Liver (tissue), 9 donors: ENCODE measurements around the gene JPH3. TPM values are rescaled to one million over a fixed set of nuclear protein-coding genes. Genes with fewer than 3 reads are reported as not detected.

Source experiments
- DNase-seq: peaks from one replicate; pipeline ENCODE4 v3.0.0-alpha.2; 2017; ENCODE audit warnings: low spot score
- H3K27ac ChIP-seq, 2 donors: one replicate each; pipeline ENCODE4 v1.7.0; 2013; ENCODE audit warnings: inconsistent platforms in 2 of 2, low read length in 2 of 2, control low read depth in 1 of 2, low read depth in 1 of 2, mild to moderate bottlenecking in 1 of 2
- H3K27me3 ChIP-seq, 4 donors: one replicate each; pipeline versions ENCODE4 v1.6.1 to v1.7.0; 2013; ENCODE audit warnings: low read length in 3 of 4, inconsistent platforms in 1 of 4, mild to moderate bottlenecking in 1 of 4, moderate library complexity in 1 of 4; ENCODE audit not compliant: control insufficient read depth in 4 of 4, insufficient read depth in 4 of 4
- H3K36me3 ChIP-seq, 4 donors: one replicate each; pipeline versions ENCODE4 v1.6.1 to v1.7.0; 2013; ENCODE audit warnings: low read length in 3 of 4, mild to moderate bottlenecking in 3 of 4, low read depth in 1 of 4, moderate library complexity in 1 of 4; ENCODE audit not compliant: control insufficient read depth in 4 of 4, insufficient read depth in 3 of 4
- H3K4me1 ChIP-seq, 4 donors: one replicate each; pipeline versions ENCODE4 v1.6.1 to v1.7.0; 2013; ENCODE audit warnings: low read length in 3 of 4, mild to moderate bottlenecking in 3 of 4, moderate library complexity in 1 of 4; ENCODE audit not compliant: control insufficient read depth in 4 of 4, insufficient read depth in 4 of 4
- H3K4me3 ChIP-seq, 3 donors: one replicate each; pipeline versions ENCODE4 v1.6.1 to v1.7.0; 2013; ENCODE audit warnings: low read length in 3 of 3, control low read depth in 1 of 3, low read depth in 1 of 3, mild to moderate bottlenecking in 1 of 3
- H3K9ac ChIP-seq, 2 donors: one replicate each; pipeline ENCODE4 v1.7.0; 2013; ENCODE audit warnings: low read length in 2 of 2, mild to moderate bottlenecking in 2 of 2, moderate library complexity in 2 of 2, control low read depth in 1 of 2, low read depth in 1 of 2
- H3K9me3 ChIP-seq, 4 donors: one replicate each; pipeline versions ENCODE4 v1.6.1 to v1.7.0; 2013; ENCODE audit warnings: low read length in 3 of 4; ENCODE audit not compliant: control insufficient read depth in 4 of 4
- ATF3 ChIP-seq: IDR thresholded peaks from 2 replicates; pipeline ENCODE4 v1.6.1; 2016; ENCODE audit warnings: antibody characterized with exemption
- CTCF ChIP-seq: fragments of 150-350 bp; IDR thresholded peaks from 2 replicates; pipeline ENCODE4 v1.5.1; 2017; ENCODE audit warnings: improper control_type of control experiment, low read depth, low read length; ENCODE audit not compliant: missing input control
- EGR1 ChIP-seq, 2 donors: IDR thresholded peaks; 2 replicates each; pipeline ENCODE4 v1.6.1; 2016 to 2018; ENCODE audit warnings: antibody characterized with exemption in 2 of 2, low read depth in 2 of 2
- FOXA2 ChIP-seq: IDR thresholded peaks from 2 replicates; pipeline ENCODE4 v1.6.1; 2016; ENCODE audit warnings: antibody characterized with exemption
- HNF4A ChIP-seq, 2 donors: conservative IDR thresholded peaks; 2 replicates each; pipeline ENCODE4 v1.6.1; 2016; ENCODE audit warnings: antibody characterized with exemption in 2 of 2, mild to moderate bottlenecking in 2 of 2
- HNF4G ChIP-seq: IDR thresholded peaks from 2 replicates; pipeline ENCODE4 v1.6.1; 2016; ENCODE audit warnings: antibody characterized with exemption
- JUND ChIP-seq, 2 donors: IDR thresholded peaks; 2 replicates each; pipeline ENCODE4 v1.6.1; 2016; ENCODE audit warnings: antibody characterized with exemption in 2 of 2
- MAX ChIP-seq: IDR thresholded peaks from 2 replicates; pipeline ENCODE4 v1.6.1; 2016; ENCODE audit warnings: antibody characterized with exemption
- NR2F2 ChIP-seq: IDR thresholded peaks from 2 replicates; pipeline ENCODE4 v1.6.1; 2016; ENCODE audit warnings: antibody characterized with exemption
- RAD21 ChIP-seq, 2 donors: IDR thresholded peaks; 2 replicates each; pipeline ENCODE4 v1.6.1; 2016; ENCODE audit warnings: antibody characterized with exemption in 2 of 2, mild to moderate bottlenecking in 2 of 2
- RXRA ChIP-seq, 2 donors: IDR thresholded peaks; 2 replicates each; pipeline ENCODE4 v1.6.1; 2017 to 2018; ENCODE audit warnings: antibody characterized with exemption in 2 of 2, mild to moderate bottlenecking in 1 of 2
- SP1 ChIP-seq: IDR thresholded peaks from 2 replicates; pipeline ENCODE4 v1.6.1; 2018; ENCODE audit warnings: antibody characterized with exemption, mild to moderate bottlenecking
- TAF1 ChIP-seq: conservative IDR thresholded peaks from 2 replicates; pipeline ENCODE4 v1.6.1; 2016; ENCODE audit warnings: antibody characterized with exemption, mild to moderate bottlenecking
- YY1 ChIP-seq: IDR thresholded peaks from 2 replicates; pipeline ENCODE4 v1.6.1; 2016; ENCODE audit warnings: antibody characterized with exemption, mild to moderate bottlenecking
- WGBS: extraction: QIAGEN DNeasy Blood & Tissue Kit; methylation state at CpG from one replicate; pipeline ENCODE4 v1.1.7; 2013; 5-methylcytosine and 5-hydroxymethylcytosine counted together
- polyA plus RNA-seq, 2 donors: library from polyadenylated mRNA; stranded (reverse) in 1 of 2; unstranded in 1 of 2; fragments of 200-250 nt in 1 of 2; fragments of >200 nt in 1 of 2; fragmentation: Nextera tagmentation in 1 of 2; extraction: Ambion mirVana in 1 of 2; gene quantifications; one replicate each; pipeline versions ENCODE4 v1.2.1 to v1.2.3, GENCODE V29; 2013 to 2015
- total RNA-seq, 2 donors: library from RNA; depleted of rRNA; stranded (reverse); fragments of >200 nt; gene quantifications; one replicate each; pipeline ENCODE4 v1.2.3, GENCODE V29; 2014
- TF ChIP-seq, protein P1 (sequence below): IDR thresholded peaks from 2 replicates; pipeline ENCODE4 v1.6.1; 2016; ENCODE audit warnings: antibody characterized with exemption
- TF ChIP-seq, protein P2 (sequence below): IDR thresholded peaks from 2 replicates; pipeline ENCODE4 v1.6.1; 2016; ENCODE audit warnings: antibody characterized with exemption, mild to moderate bottlenecking
- donor health status: healthy.
- donor health status: healthy.
- donor health status: healthy.
- donor health status: healthy.
- donor health status: healthy.

The JPH3 gene
- total and polyA plus RNA-seq, 4 donors: under 0.01 to 0.09 (median 0.04) TPM

- TF ChIP-seq NR2F2: no peak
- TF ChIP-seq SP1: no peak
- no peak for TF ChIP-seq JUND (IDR thresholded peaks at IDR 0.05)
- TF ChIP-seq HNF4A (conservative IDR thresholded peaks at IDR 0.05): no peak
- no peak for TF ChIP-seq CTCF
- no peak for TF ChIP-seq YY1
- TF ChIP-seq TAF1: no peak
- TF ChIP-seq FOXA2: no peak
- no peak for TF ChIP-seq MAX
- TF ChIP-seq, protein P1, sequence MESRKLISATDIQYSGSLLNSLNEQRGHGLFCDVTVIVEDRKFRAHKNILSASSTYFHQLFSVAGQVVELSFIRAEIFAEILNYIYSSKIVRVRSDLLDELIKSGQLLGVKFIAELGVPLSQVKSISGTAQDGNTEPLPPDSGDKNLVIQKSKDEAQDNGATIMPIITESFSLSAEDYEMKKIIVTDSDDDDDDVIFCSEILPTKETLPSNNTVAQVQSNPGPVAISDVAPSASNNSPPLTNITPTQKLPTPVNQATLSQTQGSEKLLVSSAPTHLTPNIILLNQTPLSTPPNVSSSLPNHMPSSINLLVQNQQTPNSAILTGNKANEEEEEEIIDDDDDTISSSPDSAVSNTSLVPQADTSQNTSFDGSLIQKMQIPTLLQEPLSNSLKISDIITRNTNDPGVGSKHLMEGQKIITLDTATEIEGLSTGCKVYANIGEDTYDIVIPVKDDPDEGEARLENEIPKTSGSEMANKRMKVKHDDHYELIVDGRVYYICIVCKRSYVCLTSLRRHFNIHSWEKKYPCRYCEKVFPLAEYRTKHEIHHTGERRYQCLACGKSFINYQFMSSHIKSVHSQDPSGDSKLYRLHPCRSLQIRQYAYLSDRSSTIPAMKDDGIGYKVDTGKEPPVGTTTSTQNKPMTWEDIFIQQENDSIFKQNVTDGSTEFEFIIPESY: no peak
- TF ChIP-seq EGR1 (IDR thresholded peaks at IDR 0.05; ENCODE audit: low read depth in 2 of 2): no peak
- TF ChIP-seq HNF4G: no peak
- TF ChIP-seq, protein P2, sequence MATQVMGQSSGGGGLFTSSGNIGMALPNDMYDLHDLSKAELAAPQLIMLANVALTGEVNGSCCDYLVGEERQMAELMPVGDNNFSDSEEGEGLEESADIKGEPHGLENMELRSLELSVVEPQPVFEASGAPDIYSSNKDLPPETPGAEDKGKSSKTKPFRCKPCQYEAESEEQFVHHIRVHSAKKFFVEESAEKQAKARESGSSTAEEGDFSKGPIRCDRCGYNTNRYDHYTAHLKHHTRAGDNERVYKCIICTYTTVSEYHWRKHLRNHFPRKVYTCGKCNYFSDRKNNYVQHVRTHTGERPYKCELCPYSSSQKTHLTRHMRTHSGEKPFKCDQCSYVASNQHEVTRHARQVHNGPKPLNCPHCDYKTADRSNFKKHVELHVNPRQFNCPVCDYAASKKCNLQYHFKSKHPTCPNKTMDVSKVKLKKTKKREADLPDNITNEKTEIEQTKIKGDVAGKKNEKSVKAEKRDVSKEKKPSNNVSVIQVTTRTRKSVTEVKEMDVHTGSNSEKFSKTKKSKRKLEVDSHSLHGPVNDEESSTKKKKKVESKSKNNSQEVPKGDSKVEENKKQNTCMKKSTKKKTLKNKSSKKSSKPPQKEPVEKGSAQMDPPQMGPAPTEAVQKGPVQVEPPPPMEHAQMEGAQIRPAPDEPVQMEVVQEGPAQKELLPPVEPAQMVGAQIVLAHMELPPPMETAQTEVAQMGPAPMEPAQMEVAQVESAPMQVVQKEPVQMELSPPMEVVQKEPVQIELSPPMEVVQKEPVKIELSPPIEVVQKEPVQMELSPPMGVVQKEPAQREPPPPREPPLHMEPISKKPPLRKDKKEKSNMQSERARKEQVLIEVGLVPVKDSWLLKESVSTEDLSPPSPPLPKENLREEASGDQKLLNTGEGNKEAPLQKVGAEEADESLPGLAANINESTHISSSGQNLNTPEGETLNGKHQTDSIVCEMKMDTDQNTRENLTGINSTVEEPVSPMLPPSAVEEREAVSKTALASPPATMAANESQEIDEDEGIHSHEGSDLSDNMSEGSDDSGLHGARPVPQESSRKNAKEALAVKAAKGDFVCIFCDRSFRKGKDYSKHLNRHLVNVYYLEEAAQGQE: no peak
- TF ChIP-seq RXRA (IDR thresholded peaks at IDR 0.05): no peak
- no peak for TF ChIP-seq RAD21 (IDR thresholded peaks at IDR 0.05)
Measured at GRCh38 chr16:87642491-87642890, 40.2 kb downstream of the JPH3 start.

DNA sequence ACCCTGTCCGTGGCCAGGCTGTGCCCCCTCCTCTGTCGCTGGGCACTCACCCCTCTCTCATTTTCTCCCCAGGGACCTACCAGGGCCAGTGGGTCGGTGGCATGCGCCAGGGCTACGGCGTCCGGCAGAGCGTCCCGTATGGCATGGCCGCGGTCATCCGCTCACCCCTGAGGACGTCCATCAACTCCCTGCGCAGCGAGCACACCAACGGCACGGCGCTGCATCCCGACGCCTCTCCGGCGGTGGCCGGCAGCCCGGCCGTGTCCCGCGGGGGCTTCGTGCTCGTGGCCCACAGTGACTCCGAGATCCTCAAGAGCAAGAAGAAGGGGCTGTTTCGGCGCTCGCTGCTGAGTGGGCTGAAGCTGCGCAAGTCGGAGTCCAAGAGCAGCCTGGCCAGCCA, 41.9 kb downstream of the JPH3 start:
- DNase-seq: no peak
- TF ChIP-seq CTCF: no peak
- no peak for TF ChIP-seq NR2F2
- TF ChIP-seq RXRA (IDR thresholded peaks at IDR 0.05): no peak
- no peak for TF ChIP-seq TAF1
- TF ChIP-seq FOXA2: no peak
- TF ChIP-seq YY1: no peak
- TF ChIP-seq MAX: no peak
- TF ChIP-seq ATF3: no peak
- Histone ChIP-seq H3K4me3 (no peak overlapping the region), H3K27me3 (peaks cover 0 to 3% (median under 1%) of the 10 kb centered on the region in 4 donors), H3K9ac (no peak overlapping the region), H3K27ac (no peak overlapping the region), H3K9me3 (no peaks in the 10 kb centered on the region), H3K36me3 (no peaks in the 10 kb centered on the region), H3K4me1 (no peaks in the 10 kb centered on the region)
- whole genome bisulfite sequencing: 94% methylated on average over 35 of the region's 35 CpGs

More at GRCh38 chr16:87642491-87642890, 40.2 kb downstream of the JPH3 start:
- H3K9me3 ChIP-seq: no peaks in the 10 kb centered on the region
- DNase-seq: no peak
- no peak overlapping the region for H3K27ac ChIP-seq
- no peaks in the 10 kb centered on the region for H3K4me1 ChIP-seq
- no peak overlapping the region for H3K4me3 ChIP-seq
- no peak overlapping the region for H3K9ac ChIP-seq
- 86% methylated on average over 19 of the region's 19 CpGs for WGBS
- H3K27me3 ChIP-seq: peaks cover 0 to 2% (median under 1%) of the 10 kb centered on the region in 4 donors
- no peaks in the 10 kb centered on the region for H3K36me3 ChIP-seq
